ENCODE data around the gene SPATA12. TPM values are rescaled to one million over a fixed set of nuclear protein-coding genes. Genes with fewer than 3 reads are reported as not detected.

SPATA12 gene
- total and polyA plus RNA-seq, 12 donors: not detected

DNA sequence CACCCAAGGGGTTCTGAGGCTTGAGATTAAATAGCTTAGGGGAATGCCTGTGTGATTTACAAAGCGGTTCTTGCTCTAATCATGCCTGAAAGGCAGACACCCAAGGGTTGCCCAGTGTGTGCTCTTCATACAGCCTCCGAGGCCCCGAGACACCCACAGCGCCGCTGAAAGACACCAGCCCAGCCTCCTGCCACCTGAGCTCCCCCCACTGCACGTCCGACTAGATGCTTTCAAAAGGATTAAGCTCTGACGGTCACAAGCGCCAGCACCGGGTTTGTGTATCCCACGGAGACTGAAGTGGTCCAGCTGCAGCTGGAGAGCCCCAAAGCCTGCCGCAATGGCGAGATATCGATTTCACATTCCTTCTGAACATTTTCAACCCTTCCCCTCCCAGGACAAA is 50.3 kb downstream of the SPATA12 start:
- H3K36me3 ChIP-seq: peaks cover 0 to 53% (median 0%) of the 10 kb centered on the region in 9 donors
- no peak overlapping the region for H3K4me3 ChIP-seq
- no peak for ATAC-seq
- no peaks in the 10 kb centered on the region for H3K27me3 ChIP-seq
- H3K4me1 ChIP-seq: peaks cover 0 to 4% (median 0%) of the 10 kb centered on the region in 9 donors
- TF ChIP-seq, protein P1, sequence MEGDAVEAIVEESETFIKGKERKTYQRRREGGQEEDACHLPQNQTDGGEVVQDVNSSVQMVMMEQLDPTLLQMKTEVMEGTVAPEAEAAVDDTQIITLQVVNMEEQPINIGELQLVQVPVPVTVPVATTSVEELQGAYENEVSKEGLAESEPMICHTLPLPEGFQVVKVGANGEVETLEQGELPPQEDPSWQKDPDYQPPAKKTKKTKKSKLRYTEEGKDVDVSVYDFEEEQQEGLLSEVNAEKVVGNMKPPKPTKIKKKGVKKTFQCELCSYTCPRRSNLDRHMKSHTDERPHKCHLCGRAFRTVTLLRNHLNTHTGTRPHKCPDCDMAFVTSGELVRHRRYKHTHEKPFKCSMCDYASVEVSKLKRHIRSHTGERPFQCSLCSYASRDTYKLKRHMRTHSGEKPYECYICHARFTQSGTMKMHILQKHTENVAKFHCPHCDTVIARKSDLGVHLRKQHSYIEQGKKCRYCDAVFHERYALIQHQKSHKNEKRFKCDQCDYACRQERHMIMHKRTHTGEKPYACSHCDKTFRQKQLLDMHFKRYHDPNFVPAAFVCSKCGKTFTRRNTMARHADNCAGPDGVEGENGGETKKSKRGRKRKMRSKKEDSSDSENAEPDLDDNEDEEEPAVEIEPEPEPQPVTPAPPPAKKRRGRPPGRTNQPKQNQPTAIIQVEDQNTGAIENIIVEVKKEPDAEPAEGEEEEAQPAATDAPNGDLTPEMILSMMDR (IDR thresholded peaks at IDR 0.05): no peak
- H3K9me3 ChIP-seq: no peaks in the 10 kb centered on the region
- intact Hi-C loops (cut with DNase I): no loop called here
- DNase-seq: no peak
- no peak overlapping the region for H3K27ac ChIP-seq
- WGBS, 2 donors: 47 to 61% methylated on average over 14 of the region's 14 CpGs

DNA sequence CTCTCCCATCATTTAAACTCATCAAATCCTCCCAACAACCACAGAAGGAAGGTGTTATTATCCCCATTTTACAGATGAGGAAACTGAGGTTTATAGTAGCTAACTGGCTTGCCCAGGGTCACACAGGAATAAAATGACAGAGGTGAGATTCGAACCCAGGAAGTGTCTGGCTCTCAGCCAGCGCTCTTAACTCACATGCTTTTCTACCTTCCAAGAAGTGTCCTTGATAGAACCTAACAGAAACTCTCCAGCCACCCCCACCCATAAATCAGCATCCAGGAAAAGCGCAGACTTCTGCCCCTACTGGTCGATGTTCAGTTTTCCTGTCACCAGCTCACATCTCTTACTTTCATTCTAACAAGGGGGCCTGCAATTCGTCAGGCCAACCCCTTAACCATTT is 51.7 kb downstream of the SPATA12 start:
- Histone ChIP-seq H3K4me3 (no peak overlapping the region), H3K9me3 (no peaks in the 10 kb centered on the region), H3K4me1 (no peaks in the 10 kb centered on the region), H3K27me3 (no peaks in the 10 kb centered on the region), H3K36me3 (peaks cover 0 to 41% (median 0%) of the 10 kb centered on the region in 9 donors), H3K27ac (no peak overlapping the region)
- intact Hi-C loops (cut with DNase I): no loop called here
- TF ChIP-seq, protein P1 (IDR thresholded peaks at IDR 0.05): peak in 2 of 9 donors; percentile 5 to 21
- WGBS, 2 donors: 55 to 62% methylated on average over 5 of the region's 5 CpGs
- ATAC-seq (no peak), DNase-seq (no peak)

DNA sequence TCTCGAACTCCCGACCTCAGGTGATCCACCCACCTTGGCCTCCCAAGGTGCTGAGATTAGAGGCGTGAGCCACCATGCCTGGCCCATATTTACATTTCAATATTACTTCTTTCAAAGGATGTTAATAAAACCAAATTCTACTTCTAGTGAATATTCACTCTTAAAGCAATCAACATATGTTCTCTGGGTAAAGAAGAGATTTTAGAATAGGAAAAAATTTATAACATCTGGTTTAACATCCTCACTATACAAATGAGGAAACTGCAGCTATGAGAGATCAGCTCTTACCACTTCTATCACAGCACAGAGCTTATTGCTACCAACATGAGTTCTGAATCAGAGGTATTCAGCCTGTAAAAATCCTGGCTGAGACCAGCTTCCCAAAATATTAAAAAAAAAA is 56.0 kb downstream of the SPATA12 start:
- TF ChIP-seq, protein P1 (IDR thresholded peaks at IDR 0.05): no peak
- DNase-seq (no peak), ATAC-seq (no peak)
- H3K27ac ChIP-seq: no peak overlapping the region
- H3K36me3 ChIP-seq: peaks cover 0 to 18% (median 0%) of the 10 kb centered on the region in 9 donors
- no peak overlapping the region for H3K4me3 ChIP-seq
- H3K9me3 ChIP-seq: no peaks in the 10 kb centered on the region
- intact Hi-C loops (cut with DNase I): no loop called here
- H3K4me1 ChIP-seq: peaks cover 0 to 16% (median 5%) of the 10 kb centered on the region in 9 donors
- WGBS, 2 donors: 96 to 97% methylated on average over 3 of the region's 3 CpGs
- H3K27me3 ChIP-seq: no peaks in the 10 kb centered on the region

DNA sequence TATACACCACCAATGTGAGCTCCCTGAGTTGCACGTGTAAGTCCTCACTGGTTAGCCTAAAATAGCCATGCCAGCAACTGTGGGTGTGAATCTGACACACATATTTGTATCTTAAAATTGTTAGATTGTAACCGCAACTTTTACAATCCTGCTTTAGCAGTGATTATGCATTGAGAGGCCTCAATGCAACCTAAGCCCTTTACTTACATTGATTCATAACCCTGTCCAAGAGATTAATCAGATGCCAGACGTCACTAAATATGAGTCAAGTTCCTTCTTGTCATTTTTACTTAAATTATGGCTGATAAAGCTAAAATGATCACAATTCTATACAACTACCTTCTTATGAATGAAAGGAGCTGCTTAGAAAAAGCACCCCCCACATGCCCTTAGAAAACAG is 57.8 kb downstream of the SPATA12 start:
- TF ChIP-seq, protein P1 (IDR thresholded peaks at IDR 0.05): no peak
- H3K27me3 ChIP-seq: no peaks in the 10 kb centered on the region
- 35 to 45% methylated on average over 3 of the region's 3 CpGs for WGBS, 2 donors

More for the DNA sequence above, 57.8 kb downstream of the SPATA12 start:
- no peak overlapping the region for H3K4me3 ChIP-seq
- H3K36me3 ChIP-seq: peaks cover 0 to 14% (median 0%) of the 10 kb centered on the region in 9 donors
- H3K27ac ChIP-seq: no peak overlapping the region
- intact Hi-C loops (cut with DNase I): no loop called here
- ATAC-seq (no peak), DNase-seq (no peak)
- H3K4me1 ChIP-seq: peaks cover 0 to 16% (median 5%) of the 10 kb centered on the region in 9 donors
- H3K9me3 ChIP-seq: no peaks in the 10 kb centered on the region

All from heart right ventricle (tissue), 16 donors.